HG03108 (cell line): ENCODE measurements around the gene COMMD2.

Experiments
- ATAC-seq: cut with Tn5 transposase; IDR thresholded peaks from one replicate; pipeline ENCODE4 v1.9.1; 2021; ENCODE audit warnings: moderate library complexity; ENCODE audit not compliant: unreplicated experiment

The COMMD2 gene

GRCh38 chr3:149705416-149705815, 46.9 kb downstream of the COMMD2 start:
- no peak for ATAC-seq

GRCh38 chr3:149703466-149703865, 48.8 kb downstream of the COMMD2 start:
- no peak for ATAC-seq

GRCh38 chr3:149702691-149703441, 49.4 kb downstream of the COMMD2 start:
- ATAC-seq: no peak

- ATAC-seq: no peak
Measured at GRCh38 chr3:149701977-149702350, 50.3 kb downstream of the COMMD2 start.

GRCh38 chr3:149701206-149701976, 50.9 kb downstream of the COMMD2 start:
- no peak for ATAC-seq
